ENCODE results near the gene OXNAD1.

OXNAD1 gene

GRCh38 chr3:16264708-16265454 is at the start of gene OXNAD1, which contains the start of gene DPH3:
Gene OXNAD1 (plus strand): TSS chr3:16265212. CDS start chr3:16270953, 5,741 bp downstream.
Gene DPH3 (minus strand): TSS chr3:16264943. CDS start chr3:16264876, 67 bp downstream.
- peak; percentile 98 to 99 for DNase-seq

- no peak for DNase-seq
Observed at GRCh38 chr3:16216373-16216935, 48.6 kb upstream of the OXNAD1 start.

GRCh38 chr3:16219777-16220176 is 45.2 kb upstream of the OXNAD1 start:
- DNase-seq = no peak

GRCh38 chr3:16221990-16222389 is 43.0 kb upstream of the OXNAD1 start:
- DNase-seq = no peak

- no peak for DNase-seq
Observed at GRCh38 chr3:16222547-16222946, 42.5 kb upstream of the OXNAD1 start.

- no peak for DNase-seq
Observed at GRCh38 chr3:16224325-16224724, 40.7 kb upstream of the OXNAD1 start.

- no peak for DNase-seq
Observed at GRCh38 chr3:16227566-16227965, 37.4 kb upstream of the OXNAD1 start.

GRCh38 chr3:16229681-16230080 is 35.3 kb upstream of the OXNAD1 start:
- DNase-seq = no peak

GRCh38 chr3:16231983-16232382 is 33.0 kb upstream of the OXNAD1 start:
- DNase-seq = no peak

- no peak for DNase-seq
Observed at GRCh38 chr3:16233806-16234205, 31.2 kb upstream of the OXNAD1 start.

GRCh38 chr3:16234281-16234680 is 30.7 kb upstream of the OXNAD1 start:
- no peak for DNase-seq

- no peak for DNase-seq
Observed at GRCh38 chr3:16236030-16236639, 28.9 kb upstream of the OXNAD1 start.

- no peak for DNase-seq
Observed at GRCh38 chr3:16236856-16237393, 28.1 kb upstream of the OXNAD1 start.

GRCh38 chr3:16239086-16239770 is 25.8 kb upstream of the OXNAD1 start:
- no peak for DNase-seq

GRCh38 chr3:16239780-16240179 is 25.2 kb upstream of the OXNAD1 start:
- no peak for DNase-seq

GRCh38 chr3:16240229-16241023 is 24.6 kb upstream of the OXNAD1 start:
- no peak for DNase-seq

- DNase-seq = no peak
Observed at GRCh38 chr3:16241225-16241624, 23.8 kb upstream of the OXNAD1 start.

GRCh38 chr3:16242177-16242576 is 22.8 kb upstream of the OXNAD1 start:
- DNase-seq = no peak

GRCh38 chr3:16243706-16244490 is 21.1 kb upstream of the OXNAD1 start:
- DNase-seq = no peak

GRCh38 chr3:16245609-16246008 is 19.4 kb upstream of the OXNAD1 start:
- no peak for DNase-seq

GRCh38 chr3:16247282-16248061 is 17.5 kb upstream of the OXNAD1 start:
- peak; percentile 78 to 80 for DNase-seq
